Activated CD8-positive, alpha-beta memory T cell treated with anti-CD3 and anti-CD28 coated beads for 1 hour (primary cell): ENCODE data around the gene GNPTAB.

ENCODE experiments used
- DNase-seq, 2 donors: peaks; one replicate each; pipeline ENCODE4 v3.0.0-alpha.2; 2020; ENCODE audit warnings: low read depth in 1 of 2; ENCODE audit errors: extremely low read depth in 1 of 2

Gene GNPTAB

DNA sequence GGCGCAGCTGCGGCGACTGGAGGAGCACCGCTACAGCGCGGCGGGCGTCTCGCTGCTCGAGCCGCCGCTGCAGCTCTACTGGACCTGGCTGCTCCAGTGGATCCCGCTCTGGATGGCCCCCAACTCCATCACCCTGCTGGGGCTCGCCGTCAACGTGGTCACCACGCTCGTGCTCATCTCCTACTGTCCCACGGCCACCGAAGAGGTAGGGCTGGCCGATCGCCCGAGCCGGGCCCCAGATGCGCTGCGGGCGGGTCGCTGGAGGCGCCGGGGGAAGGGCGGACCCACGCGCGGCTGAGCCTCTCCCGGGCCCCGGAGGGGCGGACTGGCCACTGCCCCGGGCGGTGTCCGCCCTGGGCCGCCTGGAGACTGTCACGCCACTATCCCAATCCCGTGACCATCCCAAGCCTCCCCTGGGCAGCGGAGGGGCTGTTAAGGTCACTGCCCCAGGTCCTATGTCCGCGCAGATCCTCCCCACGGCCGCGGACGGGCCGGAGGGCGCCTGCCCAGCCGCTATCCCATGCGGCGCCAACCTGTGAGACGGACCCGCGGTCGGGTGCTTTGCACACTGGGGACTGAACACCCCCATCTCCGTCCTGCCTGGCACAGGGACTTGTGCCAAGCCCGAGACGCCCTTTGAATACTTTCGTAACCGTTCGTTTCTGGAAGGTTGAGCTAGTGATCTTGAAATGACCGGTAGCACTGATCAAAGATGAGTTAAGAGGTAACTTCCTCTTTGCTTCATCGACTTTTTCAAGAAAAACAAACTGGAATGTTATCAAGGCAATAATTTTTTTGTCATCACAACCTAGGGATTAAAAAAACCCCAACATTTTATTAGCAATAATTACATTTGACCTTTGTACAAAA lies 132.6 kb downstream of the GNPTAB start:
- DNase-seq, result peak in 1 of 2 donors; percentile 24

GRCh38 chr12:101697197-101697929 lies 133.4 kb downstream of the GNPTAB start, which contains the start of gene CHPT1:
TSS of gene CHPT1 (plus strand) at chr12:101697640. CDS start at chr12:101697862, 222 bp downstream.
- peak in 1 of 2 donors; percentile 45 for DNase-seq

- DNase-seq, result no peak
These were observed 134.2 kb downstream of the GNPTAB start for GRCh38 chr12:101696251-101697196.

DNA sequence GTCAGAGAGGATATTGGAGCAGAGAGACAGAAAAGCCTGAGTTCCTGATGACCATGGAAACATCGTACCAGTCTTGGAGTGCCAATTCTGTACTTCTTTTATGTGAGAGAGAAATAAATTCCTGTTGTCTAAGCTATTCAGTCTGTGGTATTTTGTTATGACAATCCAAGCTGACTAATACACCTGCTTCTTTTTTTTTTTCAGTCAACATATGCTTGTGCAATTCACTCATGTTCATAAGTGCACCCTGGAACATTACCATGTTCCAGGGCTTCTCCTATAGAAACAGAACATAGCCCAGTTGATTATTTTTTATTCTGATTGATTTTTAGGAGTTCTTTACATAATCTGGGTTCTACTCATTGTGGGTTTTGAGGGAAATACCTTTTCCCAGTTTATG lies 135.1 kb downstream of the GNPTAB start:
- DNase-seq, result no peak
